Calu3 (cell line): Measurements from ENCODE around the gene CYP2R1. TPM values are rescaled to one million over a fixed set of nuclear protein-coding genes. Genes with fewer than 3 reads are reported as not detected.

ENCODE experiments used
- BruUV-seq: library from RNA; stranded (reverse); fragments of 400-500 nt; replicated peaks from 2 replicates; lab custom pipeline; 2021; lab: Mats Ljungman, UMichigan
- CTCF ChIA-PET: fragments of 300-600 bp; sonication (Branson Sonifier 250); formaldehyde crosslinking; loops from one replicate; lab custom pipeline; 2022; ENCODE audit warnings: antibody characterized with exemption; lab: Charles Lee
- DNase-seq: peaks from one replicate; pipeline ENCODE4 v3.0.0; 2022
- H3K27ac Mint-ChIP-seq: one replicate; pipeline ENCODE4 v1.8.0; 2022; ENCODE audit warnings: mixed read lengths; ENCODE audit not compliant: unreplicated experiment
- H3K27me3 Mint-ChIP-seq: one replicate; pipeline ENCODE4 v1.8.0; 2022; ENCODE audit warnings: mixed read lengths; ENCODE audit not compliant: unreplicated experiment
- H3K36me3 Mint-ChIP-seq: one replicate; pipeline ENCODE4 v1.8.0; 2022; ENCODE audit warnings: mild to moderate bottlenecking, moderate library complexity, mixed read lengths; ENCODE audit not compliant: insufficient read depth, unreplicated experiment
- H3K4me1 Mint-ChIP-seq: one replicate; pipeline ENCODE4 v1.8.0; 2022; ENCODE audit warnings: mild to moderate bottlenecking, low read depth, mixed read lengths; ENCODE audit not compliant: unreplicated experiment
- H3K4me3 Mint-ChIP-seq: one replicate; pipeline ENCODE4 v1.8.0; 2022; ENCODE audit warnings: mild to moderate bottlenecking, low read depth, moderate library complexity, mixed read lengths; ENCODE audit not compliant: unreplicated experiment
- H3K9me3 Mint-ChIP-seq: one replicate; pipeline ENCODE4 v1.8.0; 2022; ENCODE audit warnings: low read depth, mixed read lengths; ENCODE audit not compliant: unreplicated experiment
- intact Hi-C: fragments of 100-400 bp; cut with micrococcal nuclease; formaldehyde crosslinking; loops from one replicate; pipeline ENCODE4 v1.10.0; 2022; ENCODE audit not compliant: unreplicated experiment
- total RNA-seq: library from RNA; stranded (reverse); gene quantifications from 2 replicates; pipeline ENCODE4 v1.2.3, GENCODE V29; 2022
- TF ChIP-seq, protein P1 (sequence below): fragments of 200-600 bp; IDR thresholded peaks from one replicate; pipeline ENCODE4 v1.8.0; 2022; ENCODE audit warnings: antibody characterized with exemption; ENCODE audit not compliant: unreplicated experiment

Gene CYP2R1
- total RNA-seq, 1 experiment from 2014 or later = 21.4 TPM

- no peak overlapping the region for H3K4me3 Mint-ChIP-seq
- H3K9me3 Mint-ChIP-seq = no peaks in the 10 kb centered on the region
- no peaks in the 10 kb centered on the region for H3K4me1 Mint-ChIP-seq
- H3K27me3 Mint-ChIP-seq = no peaks in the 10 kb centered on the region
- H3K27ac Mint-ChIP-seq = no peak overlapping the region
- intact Hi-C loops = no loop called here
- no peak for DNase-seq
- BruUV-seq = no TSS peak
- TF ChIP-seq, protein P1, sequence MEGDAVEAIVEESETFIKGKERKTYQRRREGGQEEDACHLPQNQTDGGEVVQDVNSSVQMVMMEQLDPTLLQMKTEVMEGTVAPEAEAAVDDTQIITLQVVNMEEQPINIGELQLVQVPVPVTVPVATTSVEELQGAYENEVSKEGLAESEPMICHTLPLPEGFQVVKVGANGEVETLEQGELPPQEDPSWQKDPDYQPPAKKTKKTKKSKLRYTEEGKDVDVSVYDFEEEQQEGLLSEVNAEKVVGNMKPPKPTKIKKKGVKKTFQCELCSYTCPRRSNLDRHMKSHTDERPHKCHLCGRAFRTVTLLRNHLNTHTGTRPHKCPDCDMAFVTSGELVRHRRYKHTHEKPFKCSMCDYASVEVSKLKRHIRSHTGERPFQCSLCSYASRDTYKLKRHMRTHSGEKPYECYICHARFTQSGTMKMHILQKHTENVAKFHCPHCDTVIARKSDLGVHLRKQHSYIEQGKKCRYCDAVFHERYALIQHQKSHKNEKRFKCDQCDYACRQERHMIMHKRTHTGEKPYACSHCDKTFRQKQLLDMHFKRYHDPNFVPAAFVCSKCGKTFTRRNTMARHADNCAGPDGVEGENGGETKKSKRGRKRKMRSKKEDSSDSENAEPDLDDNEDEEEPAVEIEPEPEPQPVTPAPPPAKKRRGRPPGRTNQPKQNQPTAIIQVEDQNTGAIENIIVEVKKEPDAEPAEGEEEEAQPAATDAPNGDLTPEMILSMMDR = no peak
- CTCF ChIA-PET = interaction anchor here (1.6 kb wide), 1 partner anchor 9 kb away, joined by 8 read pairs; no protein-coding TSS in a partner anchor
- H3K36me3 Mint-ChIP-seq = no peaks in the 10 kb centered on the region
Measured at GRCh38 chr11:14898906-14899305, 6.9 kb upstream of the CYP2R1 start.

DNA sequence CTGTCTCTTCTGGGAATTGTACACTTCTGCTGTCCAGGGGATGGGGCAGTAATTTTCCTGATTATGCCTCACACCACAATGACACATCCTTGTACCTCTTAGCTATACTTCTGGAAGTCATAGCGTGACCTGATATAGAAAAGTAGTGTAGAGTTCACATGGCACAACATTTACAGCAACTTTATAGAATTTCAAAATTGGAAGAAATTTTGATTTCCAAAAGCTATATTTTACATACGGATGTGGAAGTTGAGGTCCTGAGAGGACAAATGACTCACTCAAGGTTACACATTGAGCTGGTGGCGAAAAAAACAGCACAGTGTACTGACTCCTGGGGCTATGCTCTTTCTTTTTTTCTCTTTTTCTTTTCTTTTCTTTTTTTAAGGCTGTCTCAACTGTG, 6.3 kb upstream of the CYP2R1 start:
- TF ChIP-seq, protein P1 = no peak
- Mint-ChIP-seq H3K9me3 (peaks cover 3% of the 10 kb centered on the region), H3K27me3 (no peaks in the 10 kb centered on the region), H3K4me3 (no peak overlapping the region), H3K36me3 (no peaks in the 10 kb centered on the region), H3K27ac (no peak overlapping the region), H3K4me1 (no peaks in the 10 kb centered on the region)
- DNase-seq = no peak
- BruUV-seq = no TSS peak
- intact Hi-C loops = no loop called here
- CTCF ChIA-PET = interaction anchor here (1.6 kb wide), 1 partner anchor 9 kb away, joined by 8 read pairs; no protein-coding TSS in a partner anchor

GRCh38 chr11:14894657-14895598, 2.9 kb upstream of the CYP2R1 start:
- no TSS peak for BruUV-seq
- TF ChIP-seq, protein P1 = no peak
- Mint-ChIP-seq H3K27ac (peak overlapping the region; percentile 15), H3K4me1 (peaks cover 7% of the 10 kb centered on the region), H3K4me3 (no peak overlapping the region), H3K27me3 (no peaks in the 10 kb centered on the region), H3K36me3 (peaks cover 22% of the 10 kb centered on the region), H3K9me3 (peaks cover 3% of the 10 kb centered on the region)
- DNase-seq = no peak
- intact Hi-C loops = no loop called here
- CTCF ChIA-PET = interaction anchor here (1.7 kb wide), 1 partner anchor 13 kb away, joined by 8 read pairs; no protein-coding TSS in a partner anchor

DNA sequence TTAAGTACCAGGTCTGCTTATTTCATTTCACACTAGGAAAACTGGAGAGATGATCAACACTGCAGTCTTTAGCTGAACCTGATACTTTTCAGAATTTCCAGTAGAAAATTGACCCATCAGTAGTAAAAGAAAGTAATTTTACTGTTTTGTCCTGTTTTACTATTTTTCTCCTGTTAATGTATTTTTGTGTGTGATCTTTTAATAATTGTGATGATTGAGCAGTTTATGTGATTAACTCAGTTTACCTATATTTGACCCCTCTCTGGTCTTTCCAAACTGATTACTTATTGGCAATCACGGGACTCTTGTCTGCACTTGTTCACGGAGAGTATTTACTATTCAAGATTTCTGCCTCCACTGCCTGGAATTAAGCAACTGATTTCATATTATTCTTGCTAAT, 546 bp upstream of the CYP2R1 start:
- BruUV-seq = no TSS peak
- peak overlapping the region; percentile 86 for H3K4me3 Mint-ChIP-seq
- intact Hi-C loops = no loop called here
- peaks cover 3% of the 10 kb centered on the region for H3K9me3 Mint-ChIP-seq
- peaks cover 20% of the 10 kb centered on the region for H3K4me1 Mint-ChIP-seq
- H3K36me3 Mint-ChIP-seq = peaks cover 22% of the 10 kb centered on the region
- no peaks in the 10 kb centered on the region for H3K27me3 Mint-ChIP-seq
- TF ChIP-seq, protein P1 = no peak
- H3K27ac Mint-ChIP-seq = peak overlapping the region; percentile 63
- DNase-seq = no peak
- CTCF ChIA-PET = interaction anchor here (0.9 to 3.5 kb wide), 6 partner anchors 15 to 592 kb away, joined by 3 to 38 read pairs (median 5); no protein-coding TSS in a partner anchor
